KBM-7 (cell line): ENCODE results near the gene SSBP2.
"Not testable (repeated sequence)": the region's sequence is repeated elsewhere in the genome, so short reads cannot be mapped to it uniquely, and the experiment has no call there.

Source experiments
- DNase-seq: peaks from one replicate; pipeline ENCODE4 v3.0.0-alpha.2; 2015
- in situ Hi-C: fragments of 300-500 bp; cut with MboI; formaldehyde crosslinking; loops from 2 replicates; pipeline ENCODE4 v1.14.3; 2020; ENCODE audit warnings: low sequenced_read_pairs, low pct_unique_long_range_greater_than_20kb, mixed read lengths

The SSBP2 gene

GRCh38 chr5:81519217-81519905 is 231.5 kb downstream of the SSBP2 start:
- in situ Hi-C loops: loop anchor here (25.0 kb wide), 1 partner anchor 318 kb away; no protein-coding TSS in a partner anchor
- no peak for DNase-seq

- in situ Hi-C loops: loop anchor here (25.0 kb wide), 1 partner anchor 320 kb away; no protein-coding TSS in a partner anchor
These were observed 233.4 kb downstream of the SSBP2 start for GRCh38 chr5:81517462-81517861.

GRCh38 chr5:81516091-81516490 is 234.8 kb downstream of the SSBP2 start:
- no peak for DNase-seq
- in situ Hi-C loops: loop anchor here (25.0 kb wide), 1 partner anchor 321 kb away; no protein-coding TSS in a partner anchor

More at GRCh38 chr5:81517462-81517861, 233.4 kb downstream of the SSBP2 start:
- DNase-seq: no peak

- in situ Hi-C loops: loop anchor here (25.0 kb wide), 1 partner anchor 323 kb away; no protein-coding TSS in a partner anchor
- DNase-seq: peak; percentile 31
These were observed 236.9 kb downstream of the SSBP2 start for GRCh38 chr5:81513982-81514381.

- in situ Hi-C loops: loop anchor here (25.0 kb wide), 1 partner anchor 324 kb away; no protein-coding TSS in a partner anchor
- no peak for DNase-seq
These were observed 237.4 kb downstream of the SSBP2 start for GRCh38 chr5:81513473-81513872.

GRCh38 chr5:81506900-81507588 is 243.9 kb downstream of the SSBP2 start:
- in situ Hi-C loops: loop anchor here (25.0 kb wide), 1 partner anchor 330 kb away; no protein-coding TSS in a partner anchor
- peak; percentile 93 for DNase-seq

GRCh38 chr5:81506378-81506777 is 244.5 kb downstream of the SSBP2 start:
- DNase-seq: no peak
- in situ Hi-C loops: loop anchor here (25.0 kb wide), 1 partner anchor 331 kb away; no protein-coding TSS in a partner anchor

GRCh38 chr5:81505672-81506071 is 245.2 kb downstream of the SSBP2 start:
- in situ Hi-C loops: loop anchor here (25.0 kb wide), 1 partner anchor 332 kb away; no protein-coding TSS in a partner anchor
- DNase-seq: no peak

- not testable (repeated sequence) for DNase-seq
- in situ Hi-C loops: loop anchor here (25.0 kb wide), 1 partner anchor 334 kb away; no protein-coding TSS in a partner anchor
These were observed 247.3 kb downstream of the SSBP2 start for GRCh38 chr5:81503602-81504001.

GRCh38 chr5:81495286-81495685 is 255.6 kb downstream of the SSBP2 start:
- in situ Hi-C loops: no loop called here
- no peak for DNase-seq

- no peak for DNase-seq
- in situ Hi-C loops: no loop called here
These were observed 262.0 kb downstream of the SSBP2 start for GRCh38 chr5:81488862-81489261.

GRCh38 chr5:81486711-81487110 is 264.2 kb downstream of the SSBP2 start:
- no peak for DNase-seq
- in situ Hi-C loops: no loop called here

- no peak for DNase-seq
- in situ Hi-C loops: no loop called here
These were observed 268.3 kb downstream of the SSBP2 start for GRCh38 chr5:81482595-81482994.

GRCh38 chr5:81473395-81473794 is 277.5 kb downstream of the SSBP2 start:
- in situ Hi-C loops, DNase-seq: not testable (repeated sequence)

GRCh38 chr5:81469676-81470075 is 281.2 kb downstream of the SSBP2 start:
- in situ Hi-C loops: no loop called here
- DNase-seq: no peak

GRCh38 chr5:81450940-81451339 is 300.0 kb downstream of the SSBP2 start:
- in situ Hi-C loops: no loop called here
- no peak for DNase-seq

- in situ Hi-C loops: no loop called here
- DNase-seq: no peak
These were observed 315.9 kb downstream of the SSBP2 start for GRCh38 chr5:81435023-81435422.

GRCh38 chr5:81429985-81430384 is 320.9 kb downstream of the SSBP2 start:
- no peak for DNase-seq
- in situ Hi-C loops: no loop called here

- in situ Hi-C loops: no loop called here
These were observed 321.5 kb downstream of the SSBP2 start for GRCh38 chr5:81429363-81429762.

GRCh38 chr5:81428861-81429260 is 322.0 kb downstream of the SSBP2 start:
- no peak for DNase-seq

More at GRCh38 chr5:81429363-81429762, 321.5 kb downstream of the SSBP2 start:
- no peak for DNase-seq

More at GRCh38 chr5:81428861-81429260, 322.0 kb downstream of the SSBP2 start:
- in situ Hi-C loops: no loop called here
